HG03439 (cell line): ENCODE results near the gene SAMSN1.

Source experiments
- ATAC-seq: cut with Tn5 transposase; IDR thresholded peaks from one replicate; pipeline ENCODE4 v1.9.1; 2021; ENCODE audit warnings: mild to moderate bottlenecking, moderate library complexity; ENCODE audit not compliant: unreplicated experiment

SAMSN1 gene

GRCh38 chr21:14545906-14546480 is at the start of gene SAMSN1:
SAMSN1 (minus strand) TSS chr21:14546315; CDS start chr21:14546261, 54 bp downstream.
- peak; percentile 82 for ATAC-seq

GRCh38 chr21:14595449-14595848 is 49.3 kb upstream of the SAMSN1 start:
- no peak for ATAC-seq

- no peak for ATAC-seq
These were observed 48.9 kb upstream of the SAMSN1 start for GRCh38 chr21:14594967-14595366.

- no peak for ATAC-seq
These were observed 47.1 kb upstream of the SAMSN1 start for GRCh38 chr21:14593230-14593629.

GRCh38 chr21:14592296-14593000 is 46.3 kb upstream of the SAMSN1 start:
- ATAC-seq = no peak

- no peak for ATAC-seq
These were observed 45.8 kb upstream of the SAMSN1 start for GRCh38 chr21:14591882-14592281.

- ATAC-seq = no peak
These were observed 45.3 kb upstream of the SAMSN1 start for GRCh38 chr21:14591377-14591776.

- peak; percentile 88 for ATAC-seq
These were observed 43.9 kb upstream of the SAMSN1 start for GRCh38 chr21:14589855-14590563.

- no peak for ATAC-seq
These were observed 41.2 kb upstream of the SAMSN1 start for GRCh38 chr21:14587266-14587665.

GRCh38 chr21:14585122-14585521 is 39.0 kb upstream of the SAMSN1 start:
- ATAC-seq = no peak

GRCh38 chr21:14584357-14585095 is 38.4 kb upstream of the SAMSN1 start:
- ATAC-seq = no peak

- ATAC-seq = no peak
These were observed 37.6 kb upstream of the SAMSN1 start for GRCh38 chr21:14583629-14584255.

- ATAC-seq = no peak
These were observed 37.0 kb upstream of the SAMSN1 start for GRCh38 chr21:14582934-14583628.

GRCh38 chr21:14581902-14582457 is 35.9 kb upstream of the SAMSN1 start:
- no peak for ATAC-seq

GRCh38 chr21:14573244-14573643 is 27.1 kb upstream of the SAMSN1 start:
- ATAC-seq = no peak

- ATAC-seq = peak; percentile 49
These were observed 26.2 kb upstream of the SAMSN1 start for GRCh38 chr21:14572204-14572780.

GRCh38 chr21:14569868-14570267 is 23.8 kb upstream of the SAMSN1 start:
- ATAC-seq = no peak

- no peak for ATAC-seq
These were observed 23.0 kb upstream of the SAMSN1 start for GRCh38 chr21:14569026-14569621.
